ENCODE results near the gene IL34.

DNA sequence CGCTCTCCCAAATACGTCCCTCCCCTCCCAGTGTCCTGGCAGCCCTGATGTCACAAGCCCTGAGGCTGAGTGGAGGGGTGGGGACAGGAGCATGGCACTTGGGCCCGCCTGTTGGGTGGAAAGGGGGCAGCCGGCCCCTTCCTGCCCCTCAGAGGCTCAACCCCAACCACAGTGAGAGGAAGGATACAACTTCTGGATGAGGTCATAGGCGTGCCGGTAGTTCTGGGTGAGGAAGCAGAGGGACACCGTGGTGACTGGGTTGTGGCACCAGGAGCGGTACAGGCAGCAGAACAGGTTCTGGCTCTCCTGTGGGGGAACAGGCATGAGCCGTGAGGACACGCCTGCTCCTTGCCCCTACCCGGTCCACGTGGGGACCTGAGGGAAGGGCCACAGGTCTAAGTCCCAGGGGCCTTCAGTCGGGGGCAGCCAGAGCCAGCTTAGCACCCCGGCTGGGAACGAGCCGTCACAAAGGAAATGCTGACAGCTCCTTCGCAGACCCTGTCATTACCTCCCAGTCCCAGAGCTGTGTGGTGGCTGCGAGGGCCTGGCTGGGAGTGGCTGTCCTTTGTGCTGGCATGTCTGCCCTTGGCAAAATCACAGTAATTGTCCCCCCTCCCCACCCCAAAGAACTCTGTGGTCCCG lies 50.7 kb downstream of the IL34 start:
- TF ChIP-seq EZH2 (IDR thresholded peaks at IDR 0.05) (no peak), POLR2AphosphoS5 (IDR thresholded peaks at IDR 0.05; ENCODE audit: borderline replicate concordance, low read depth, low read length) (no peak)
